GM13976 (cell line): ENCODE results near the gene UGT1A9.

ENCODE experiments used
- DNase-seq: peaks from one replicate; pipeline ENCODE4 v3.0.0; 2012; ENCODE audit warnings: low spot score
- in situ Hi-C: fragments of 300-500 bp; cut with MboI; formaldehyde crosslinking; loops from one replicate; pipeline ENCODE4 v1.12.0; 2022; ENCODE audit warnings: low sequenced_read_pairs, mixed read lengths, inconsistent platforms; ENCODE audit not compliant: unreplicated experiment
- TF ChIP-seq, protein P1 (sequence below): IDR thresholded peaks from 2 replicates; pipeline ENCODE4 v1.5.1; 2012; ENCODE audit warnings: borderline replicate concordance, mild to moderate bottlenecking; ENCODE audit not compliant: insufficient read depth; ENCODE audit errors: extremely low read depth, missing control alignments, control extremely low read depth

UGT1A9 gene

DNA sequence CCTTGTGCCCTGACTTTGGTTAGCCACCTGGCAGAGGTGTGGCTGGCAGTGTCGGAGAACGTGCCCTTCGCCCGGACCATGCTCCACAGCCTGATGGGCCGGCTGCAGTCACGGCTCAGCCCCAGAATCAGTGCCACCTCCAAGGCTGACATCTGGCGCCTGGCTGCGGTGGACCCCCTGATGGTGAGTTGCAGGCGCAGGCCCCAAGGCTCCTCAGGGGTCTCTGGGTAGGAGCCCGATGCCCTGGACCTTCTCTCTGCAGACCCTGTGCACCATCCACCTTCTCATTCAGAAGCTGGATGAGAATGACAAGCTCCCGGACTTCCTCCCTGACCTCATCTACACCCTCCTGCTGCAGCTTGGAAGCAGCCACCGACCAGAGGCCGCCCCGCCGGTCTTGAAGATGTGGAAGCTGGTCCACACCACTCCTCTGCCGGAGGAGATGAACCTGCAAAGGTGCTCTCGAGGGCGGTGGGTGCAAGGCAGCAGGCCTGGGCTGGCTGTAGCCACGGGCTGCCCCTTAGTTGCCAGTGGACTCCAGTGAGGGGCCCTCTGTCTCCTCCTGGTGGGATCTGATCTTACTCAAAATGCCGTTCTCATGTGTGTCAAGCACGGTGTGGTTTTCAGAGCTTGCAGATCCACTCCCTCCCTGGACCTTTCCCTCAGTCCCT, 150.5 kb downstream of the UGT1A9 start:
- in situ Hi-C loops = no loop called here
- TF ChIP-seq, protein P1, sequence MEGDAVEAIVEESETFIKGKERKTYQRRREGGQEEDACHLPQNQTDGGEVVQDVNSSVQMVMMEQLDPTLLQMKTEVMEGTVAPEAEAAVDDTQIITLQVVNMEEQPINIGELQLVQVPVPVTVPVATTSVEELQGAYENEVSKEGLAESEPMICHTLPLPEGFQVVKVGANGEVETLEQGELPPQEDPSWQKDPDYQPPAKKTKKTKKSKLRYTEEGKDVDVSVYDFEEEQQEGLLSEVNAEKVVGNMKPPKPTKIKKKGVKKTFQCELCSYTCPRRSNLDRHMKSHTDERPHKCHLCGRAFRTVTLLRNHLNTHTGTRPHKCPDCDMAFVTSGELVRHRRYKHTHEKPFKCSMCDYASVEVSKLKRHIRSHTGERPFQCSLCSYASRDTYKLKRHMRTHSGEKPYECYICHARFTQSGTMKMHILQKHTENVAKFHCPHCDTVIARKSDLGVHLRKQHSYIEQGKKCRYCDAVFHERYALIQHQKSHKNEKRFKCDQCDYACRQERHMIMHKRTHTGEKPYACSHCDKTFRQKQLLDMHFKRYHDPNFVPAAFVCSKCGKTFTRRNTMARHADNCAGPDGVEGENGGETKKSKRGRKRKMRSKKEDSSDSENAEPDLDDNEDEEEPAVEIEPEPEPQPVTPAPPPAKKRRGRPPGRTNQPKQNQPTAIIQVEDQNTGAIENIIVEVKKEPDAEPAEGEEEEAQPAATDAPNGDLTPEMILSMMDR = no peak
- DNase-seq = no peak
